Lower lobe of right lung (tissue), 2 donors: ENCODE measurements around the gene MYRF. TPM values are rescaled to one million over a fixed set of nuclear protein-coding genes. Genes with fewer than 3 reads are reported as not detected.

ENCODE experiments used
- ATAC-seq, 2 donors: fragments of 200-7000 bp; cut with Tn5 transposase; one replicate each; pipeline ENCODE4 v1.9.1; 2020 to 2022; ENCODE audit warnings: mild to moderate bottlenecking in 2 of 2, moderate library complexity in 2 of 2
- DNase-seq: peaks from one replicate; pipeline ENCODE4 v3.0.0-alpha.2; 2020
- H3K27ac ChIP-seq: fragments of 200-600 bp; one replicate; pipeline ENCODE4 v1.8.0; 2022
- H3K27me3 ChIP-seq: fragments of 200-600 bp; one replicate; pipeline ENCODE4 v1.8.0; 2022; ENCODE audit warnings: low read depth
- H3K36me3 ChIP-seq: fragments of 200-600 bp; one replicate; pipeline ENCODE4 v1.8.0; 2022; ENCODE audit warnings: mild to moderate bottlenecking
- H3K4me1 ChIP-seq: fragments of 200-600 bp; one replicate; pipeline ENCODE4 v1.8.0; 2022
- H3K4me3 ChIP-seq: fragments of 200-600 bp; one replicate; pipeline ENCODE4 v1.8.0; 2022; ENCODE audit warnings: mild to moderate bottlenecking
- H3K9me3 ChIP-seq: fragments of 200-600 bp; one replicate; pipeline ENCODE4 v1.8.0; 2022
- CTCF ChIP-seq: fragments of 200-600 bp; IDR thresholded peaks from one replicate; pipeline ENCODE4 v1.8.0; 2022; ENCODE audit warnings: antibody characterized with exemption, mild to moderate bottlenecking
- intact Hi-C: fragments of 100-400 bp; cut with DNase I; formaldehyde crosslinking; loops from one replicate; pipeline ENCODE4 v1.11.0; 2022
- total RNA-seq: library from RNA; stranded (reverse); fragmentation: NEBNext Ultra II Directional; extraction: Animal tissue kit (Norgen Biotek cat#: 25700); gene quantifications from one replicate; pipeline ENCODE4 v1.2.1, GENCODE V29; 2021
- donor health status: DM: no; HTN: yes; CAD: no; lungs with severe emphysema.

Gene MYRF
- total RNA-seq, 1 donor from 2014 or later, result 37.9 TPM

- no peak for DNase-seq
- TF ChIP-seq CTCF, result no peak
- Histone ChIP-seq H3K27ac (no peak overlapping the region), H3K36me3 (no peaks in the 10 kb centered on the region), H3K9me3 (no peaks in the 10 kb centered on the region), H3K4me3 (no peak overlapping the region), H3K27me3 (no peaks in the 10 kb centered on the region), H3K4me1 (no peaks in the 10 kb centered on the region)
- no peak for ATAC-seq
- intact Hi-C loops, result no loop called here
These were observed 20.9 kb downstream of the MYRF start for GRCh38 chr11:61773356-61773755.

GRCh38 chr11:61773809-61774208 lies 21.4 kb downstream of the MYRF start:
- no peaks in the 10 kb centered on the region for H3K9me3 ChIP-seq
- no peaks in the 10 kb centered on the region for H3K4me1 ChIP-seq
- no peaks in the 10 kb centered on the region for H3K36me3 ChIP-seq
- no peaks in the 10 kb centered on the region for H3K27me3 ChIP-seq
- no peak overlapping the region for H3K27ac ChIP-seq
- DNase-seq (no peak), ATAC-seq (no peak)
- no peak for TF ChIP-seq CTCF
- intact Hi-C loops, result no loop called here
- H3K4me3 ChIP-seq, result no peak overlapping the region

- intact Hi-C loops, result no loop called here
- Histone ChIP-seq H3K27ac (no peak overlapping the region), H3K36me3 (no peaks in the 10 kb centered on the region), H3K27me3 (no peaks in the 10 kb centered on the region), H3K4me1 (no peaks in the 10 kb centered on the region), H3K9me3 (no peaks in the 10 kb centered on the region), H3K4me3 (no peak overlapping the region)
- no peak for DNase-seq
- TF ChIP-seq CTCF, result no peak
- ATAC-seq, result no peak
These were observed 22.0 kb downstream of the MYRF start for GRCh38 chr11:61774411-61774810.

GRCh38 chr11:61775106-61775505 lies 22.7 kb downstream of the MYRF start:
- Histone ChIP-seq H3K4me1 (no peaks in the 10 kb centered on the region), H3K27ac (no peak overlapping the region), H3K27me3 (no peaks in the 10 kb centered on the region), H3K9me3 (no peaks in the 10 kb centered on the region), H3K4me3 (no peak overlapping the region), H3K36me3 (no peaks in the 10 kb centered on the region)
- intact Hi-C loops, result no loop called here
- ATAC-seq (no peak), DNase-seq (no peak)
- TF ChIP-seq CTCF, result no peak

- Histone ChIP-seq H3K9me3 (no peaks in the 10 kb centered on the region), H3K4me1 (no peaks in the 10 kb centered on the region), H3K27me3 (no peaks in the 10 kb centered on the region), H3K27ac (no peak overlapping the region), H3K36me3 (no peaks in the 10 kb centered on the region), H3K4me3 (no peak overlapping the region)
- intact Hi-C loops, result no loop called here
- no peak for TF ChIP-seq CTCF
- ATAC-seq, result peak; percentile 4 to 34
- no peak for DNase-seq
These were observed 23.4 kb downstream of the MYRF start for GRCh38 chr11:61775606-61776554.
